GM19099 (cell line): ENCODE results near the gene TRIM41.
A peak's percentile ranks its signal among the peaks of the same experiment; 100 is the strongest.

ENCODE experiments used
- POLR2A ChIP-seq: IDR thresholded peaks from 3 replicates; pipeline ENCODE4 v1.6.1; 2011; ENCODE audit warnings: low read depth; ENCODE audit not compliant: insufficient read length; ENCODE audit errors: extremely low read depth

TRIM41 gene

GRCh38 chr5:181246276-181247049 lies 23.4 kb downstream of the TRIM41 start:
- TF ChIP-seq POLR2A, result peak; percentile 69

DNA sequence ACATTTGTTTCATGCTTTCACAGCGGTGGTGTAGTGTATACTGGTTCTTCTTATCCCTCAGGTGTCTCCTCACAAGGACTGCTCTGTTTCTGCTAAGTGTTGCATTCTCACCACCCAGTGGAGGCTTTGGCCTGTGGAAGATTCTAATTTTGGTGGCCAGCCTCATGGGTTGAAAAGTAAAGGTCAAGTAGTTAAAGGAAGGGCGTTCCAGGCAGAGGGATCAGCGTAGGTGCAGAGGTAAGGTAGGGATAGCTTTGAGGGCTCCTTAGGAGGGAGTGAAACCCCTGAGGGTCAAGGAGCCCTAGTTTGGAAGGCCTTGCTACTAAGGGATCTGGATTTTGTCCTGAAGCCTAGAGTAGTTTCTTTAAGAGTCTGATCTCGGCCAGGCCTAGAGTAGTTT lies 25.2 kb downstream of the TRIM41 start:
- no peak for TF ChIP-seq POLR2A

DNA sequence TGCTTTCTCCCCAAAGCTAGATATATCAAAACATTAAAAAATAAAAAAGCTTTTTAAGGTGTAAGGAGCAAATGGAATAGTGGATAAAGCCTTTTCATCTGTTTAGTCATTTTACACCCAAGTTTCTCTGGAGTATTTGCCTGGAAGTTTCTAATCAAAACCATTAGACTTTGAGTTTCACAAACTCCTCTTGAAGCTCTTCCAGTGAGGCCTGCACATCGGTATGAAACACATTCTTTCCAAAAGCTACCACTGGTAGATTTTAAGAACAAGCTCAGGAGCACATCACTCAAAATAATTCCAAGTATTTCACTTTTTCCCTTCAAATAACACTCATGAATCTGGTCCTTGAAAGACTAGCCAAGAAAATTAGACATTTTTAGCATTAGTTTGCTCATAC lies 32.2 kb downstream of the TRIM41 start:
- no peak for TF ChIP-seq POLR2A

DNA sequence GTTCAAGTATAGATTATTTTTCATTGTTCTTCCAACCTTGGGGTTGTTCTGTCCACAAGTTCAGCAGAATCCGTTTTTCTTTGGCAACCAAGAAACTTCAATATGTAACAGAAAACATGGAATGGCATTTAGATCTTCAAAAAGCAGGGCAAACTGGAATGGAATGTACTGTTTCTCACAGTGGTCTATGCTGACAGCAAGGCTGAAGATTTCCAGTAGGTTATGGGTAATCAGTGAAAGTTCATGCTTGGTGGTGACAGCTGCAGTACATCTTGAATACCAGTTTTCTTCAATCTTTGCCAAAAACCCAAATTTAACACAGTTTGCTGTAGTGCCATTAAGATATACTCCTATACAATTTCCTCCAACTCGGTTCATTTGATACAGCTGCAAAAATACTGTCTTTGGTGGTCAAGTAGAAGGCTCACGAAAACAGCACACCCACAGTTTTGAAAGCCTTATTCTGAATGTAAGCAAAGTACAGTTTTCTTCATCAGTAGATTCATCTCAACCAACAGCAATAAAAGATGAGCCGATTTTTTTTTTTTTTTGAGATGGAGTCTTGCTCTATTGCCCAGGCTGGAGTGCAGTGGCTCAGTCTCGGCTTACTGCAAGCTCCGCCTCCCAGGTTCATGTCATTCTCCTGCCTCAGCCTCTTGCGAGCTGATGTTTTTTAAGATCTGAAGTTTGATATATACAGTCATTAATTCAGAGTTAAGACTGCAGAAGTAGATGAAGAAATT lies 32.9 kb downstream of the TRIM41 start:
- TF ChIP-seq POLR2A, result no peak

DNA sequence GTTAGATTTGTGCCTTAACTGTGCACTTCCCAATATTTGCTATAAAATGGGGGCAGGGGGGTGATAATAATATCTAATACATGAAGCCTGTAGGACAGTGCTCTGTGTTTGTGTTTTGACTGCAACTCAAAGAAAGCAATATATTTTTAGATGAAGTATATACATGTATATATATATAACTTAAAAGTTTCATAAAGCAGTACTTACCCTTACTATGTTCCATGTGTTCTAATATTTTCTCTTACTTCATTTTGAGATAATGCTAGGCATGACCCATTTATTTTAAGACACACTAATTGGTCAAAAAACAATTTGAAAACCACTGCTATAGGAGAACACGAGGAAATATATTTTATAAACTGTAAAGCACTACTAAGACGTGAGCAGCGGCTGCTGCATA lies 35.5 kb downstream of the TRIM41 start:
- TF ChIP-seq POLR2A, result no peak

- TF ChIP-seq POLR2A, result no peak
Measured at GRCh38 chr5:181259283-181259682, 36.2 kb downstream of the TRIM41 start.

- TF ChIP-seq POLR2A, result no peak
Measured at GRCh38 chr5:181259974-181260719, 37.1 kb downstream of the TRIM41 start.

DNA sequence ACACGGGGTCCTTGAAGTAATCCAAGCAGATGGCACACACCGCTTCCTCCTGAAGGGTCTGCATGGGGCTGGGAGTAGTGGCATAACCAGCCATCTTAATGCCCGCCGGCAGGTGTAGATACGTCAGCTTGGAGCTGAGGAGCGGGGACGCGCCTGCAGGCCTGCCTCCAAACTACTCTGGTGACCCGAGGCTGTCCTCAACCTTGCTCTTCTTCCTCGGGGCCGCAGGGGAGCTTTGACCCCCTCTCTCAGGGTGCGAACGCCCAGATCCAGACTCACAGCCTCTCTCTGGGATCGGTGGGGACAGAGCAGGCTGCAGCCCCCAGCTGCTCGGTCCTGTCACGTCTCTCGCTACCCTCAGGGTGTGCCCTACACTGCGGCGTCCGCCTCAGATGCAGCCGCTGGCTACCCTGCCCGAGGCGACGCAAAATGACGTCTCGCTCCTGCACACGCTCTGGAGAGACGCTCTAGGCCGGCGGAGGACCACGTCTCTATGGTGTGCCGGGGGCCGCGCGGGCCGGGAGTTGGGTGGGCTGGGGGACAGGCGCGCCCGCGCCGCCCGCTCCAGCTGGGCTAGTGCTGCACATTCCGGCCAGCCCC lies 37.7 kb downstream of the TRIM41 start, which contains the start of gene TRIM52:
Gene TRIM52, minus strand, starts transcription at position 424 of the 600 bp plus-strand sequence. Its CDS starts 330 bp downstream, at position 94.
- TF ChIP-seq POLR2A, result peak; percentile 98

- peak; percentile 84 for TF ChIP-seq POLR2A
Measured at GRCh38 chr5:181261320-181262049, 38.4 kb downstream of the TRIM41 start.

DNA sequence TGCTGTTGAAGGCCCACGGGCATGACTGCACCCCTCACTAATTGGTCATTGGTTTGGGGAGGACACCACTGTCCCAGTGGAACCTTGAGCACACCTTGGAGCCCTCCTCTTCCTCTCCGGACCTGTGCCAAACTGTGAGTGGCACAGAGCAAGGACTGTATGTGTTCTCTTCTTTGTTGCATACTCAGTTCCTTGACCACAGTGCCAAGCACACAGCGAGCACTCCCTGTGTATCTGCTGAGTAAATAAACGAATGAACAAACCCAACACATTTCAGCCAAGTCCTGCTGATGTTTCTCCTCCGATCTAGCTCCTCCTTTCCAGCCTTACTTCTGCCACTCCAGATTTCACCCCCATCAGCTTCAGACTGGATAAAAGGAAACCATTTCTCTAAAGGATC lies 40.6 kb downstream of the TRIM41 start:
- TF ChIP-seq POLR2A, result no peak

GRCh38 chr5:181265092-181265671 lies 42.1 kb downstream of the TRIM41 start:
- TF ChIP-seq POLR2A, result no peak

GRCh38 chr5:181271081-181271480 lies 48.0 kb downstream of the TRIM41 start:
- TF ChIP-seq POLR2A, result no peak

- no peak for TF ChIP-seq POLR2A
Measured at GRCh38 chr5:181280251-181280762, 57.2 kb downstream of the TRIM41 start.

- no peak for TF ChIP-seq POLR2A
Measured at GRCh38 chr5:181281077-181281983, 58.2 kb downstream of the TRIM41 start.

DNA sequence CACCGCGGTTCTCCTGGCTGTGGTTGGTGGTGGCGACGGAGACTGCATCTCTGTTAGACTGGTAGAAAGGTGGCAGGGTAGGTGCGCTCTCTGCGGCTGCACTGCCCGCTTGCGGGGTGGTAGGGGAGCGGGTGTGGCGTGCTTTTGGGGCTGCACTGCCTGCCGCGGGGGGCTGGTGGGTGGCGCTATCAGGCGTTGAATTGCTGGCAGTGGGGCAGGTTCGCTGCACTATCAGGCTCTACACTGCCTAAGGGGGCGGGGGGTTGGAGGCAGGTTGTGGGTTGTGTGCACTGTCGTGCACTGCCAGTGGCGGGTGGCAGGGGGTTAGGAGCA lies 58.9 kb downstream of the TRIM41 start:
- TF ChIP-seq POLR2A, result no peak
